ENCODE results near the gene KLK4.

The KLK4 gene, protein sequence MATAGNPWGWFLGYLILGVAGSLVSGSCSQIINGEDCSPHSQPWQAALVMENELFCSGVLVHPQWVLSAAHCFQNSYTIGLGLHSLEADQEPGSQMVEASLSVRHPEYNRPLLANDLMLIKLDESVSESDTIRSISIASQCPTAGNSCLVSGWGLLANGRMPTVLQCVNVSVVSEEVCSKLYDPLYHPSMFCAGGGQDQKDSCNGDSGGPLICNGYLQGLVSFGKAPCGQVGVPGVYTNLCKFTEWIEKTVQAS

DNA sequence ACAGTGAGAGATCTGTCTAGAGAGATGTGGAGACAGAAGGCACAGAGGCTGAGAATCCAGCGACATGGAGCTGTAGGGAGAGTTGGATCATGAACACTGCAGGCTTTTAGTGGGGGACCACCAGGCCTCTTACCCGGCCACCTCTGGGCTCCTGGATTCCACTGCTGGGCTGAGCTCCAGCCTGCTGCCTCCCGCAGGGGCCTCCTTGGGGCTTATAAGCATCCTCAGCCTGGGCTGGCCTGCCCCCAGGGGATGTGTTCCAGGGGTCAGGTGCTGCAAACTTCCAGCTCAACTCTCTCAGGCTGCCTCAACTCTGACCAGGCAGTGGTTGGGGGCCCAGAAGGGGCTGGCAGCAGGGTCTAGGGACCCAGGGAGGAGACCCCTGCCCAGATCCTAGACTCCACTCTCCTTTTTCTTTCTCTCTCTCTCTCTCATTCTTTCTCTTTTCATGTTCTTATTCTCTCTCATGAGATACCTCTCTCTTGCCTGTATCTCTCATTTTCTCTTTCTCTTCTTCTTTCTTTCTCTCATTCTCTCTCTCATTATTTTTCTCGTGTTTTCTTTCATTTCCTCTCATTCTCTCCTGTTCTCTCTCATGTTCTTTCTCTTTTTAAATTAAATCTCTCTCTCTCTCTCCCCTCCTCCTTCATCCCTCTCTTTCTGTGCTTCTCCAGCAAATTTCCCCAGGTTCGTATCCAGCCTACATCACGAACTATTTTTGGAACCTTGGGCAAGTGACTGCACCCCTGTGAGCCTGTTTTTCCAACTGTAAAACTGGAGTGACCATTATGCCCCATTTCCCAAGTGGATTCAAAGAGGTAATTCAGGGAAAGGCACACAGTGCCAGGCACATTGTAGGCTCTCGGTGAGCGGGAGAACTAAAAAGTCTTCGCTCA, at the start of gene KLK4:
Gene KLK4 (minus strand): TSS at position 190 of the 896 bp plus-strand sequence. CDS start 657 bp downstream, outside the sequence.
- DNase-seq = no peak

GRCh38 chr19:50959731-50960500, 48.7 kb upstream of the KLK4 start:
- no peak for DNase-seq

- no peak for DNase-seq
These were observed 46.4 kb upstream of the KLK4 start for GRCh38 chr19:50957587-50957986.

GRCh38 chr19:50952910-50953309, 41.7 kb upstream of the KLK4 start, which contains the start of gene KLK5:
Gene KLK5 (minus strand): TSS chr19:50953038. CDS start chr19:50952657, 381 bp downstream.
- no peak for DNase-seq

DNA sequence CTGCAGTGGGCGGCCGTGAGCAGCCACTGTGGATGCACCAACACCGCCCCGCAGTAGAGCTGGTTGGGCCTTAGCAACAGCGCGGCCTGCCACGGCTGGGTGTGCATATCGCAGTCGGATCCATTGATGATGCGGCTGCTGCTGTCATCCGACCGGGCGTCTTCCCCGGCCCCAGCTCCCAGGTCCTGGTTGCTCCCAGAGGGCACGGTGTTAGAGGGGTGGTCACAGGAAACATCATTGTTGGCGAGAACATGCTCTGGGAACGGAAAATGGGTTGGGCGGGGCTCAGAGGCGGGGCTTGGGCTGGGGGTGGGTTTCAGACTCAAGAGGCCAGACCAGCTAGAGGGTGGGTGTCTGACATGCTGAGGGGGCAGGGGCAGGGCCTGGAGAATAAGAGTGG, 38.7 kb upstream of the KLK4 start:
- DNase-seq = no peak

- no peak for DNase-seq
These were observed 35.9 kb upstream of the KLK4 start for GRCh38 chr19:50947123-50947522.

DNA sequence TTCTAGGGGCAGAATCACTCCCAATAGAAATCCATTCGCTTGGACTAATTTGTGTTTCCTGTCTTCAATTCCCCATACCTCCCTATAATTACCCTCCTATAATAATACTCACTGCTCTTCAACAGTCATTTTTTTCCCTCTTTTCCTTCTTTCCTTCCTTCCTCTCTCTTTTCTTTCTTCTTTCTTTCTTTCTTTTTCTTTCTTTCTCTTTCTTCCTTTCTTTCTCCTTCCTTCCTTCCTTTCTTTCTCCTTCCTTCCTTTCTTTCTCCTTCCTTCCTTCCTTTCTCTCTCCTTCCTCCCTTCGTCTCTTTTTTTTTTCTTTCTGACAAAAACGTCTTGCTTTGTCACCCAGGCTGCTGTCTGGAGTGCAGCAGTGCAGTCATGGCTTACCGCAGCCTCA, 33.6 kb upstream of the KLK4 start:
- DNase-seq = no peak

DNA sequence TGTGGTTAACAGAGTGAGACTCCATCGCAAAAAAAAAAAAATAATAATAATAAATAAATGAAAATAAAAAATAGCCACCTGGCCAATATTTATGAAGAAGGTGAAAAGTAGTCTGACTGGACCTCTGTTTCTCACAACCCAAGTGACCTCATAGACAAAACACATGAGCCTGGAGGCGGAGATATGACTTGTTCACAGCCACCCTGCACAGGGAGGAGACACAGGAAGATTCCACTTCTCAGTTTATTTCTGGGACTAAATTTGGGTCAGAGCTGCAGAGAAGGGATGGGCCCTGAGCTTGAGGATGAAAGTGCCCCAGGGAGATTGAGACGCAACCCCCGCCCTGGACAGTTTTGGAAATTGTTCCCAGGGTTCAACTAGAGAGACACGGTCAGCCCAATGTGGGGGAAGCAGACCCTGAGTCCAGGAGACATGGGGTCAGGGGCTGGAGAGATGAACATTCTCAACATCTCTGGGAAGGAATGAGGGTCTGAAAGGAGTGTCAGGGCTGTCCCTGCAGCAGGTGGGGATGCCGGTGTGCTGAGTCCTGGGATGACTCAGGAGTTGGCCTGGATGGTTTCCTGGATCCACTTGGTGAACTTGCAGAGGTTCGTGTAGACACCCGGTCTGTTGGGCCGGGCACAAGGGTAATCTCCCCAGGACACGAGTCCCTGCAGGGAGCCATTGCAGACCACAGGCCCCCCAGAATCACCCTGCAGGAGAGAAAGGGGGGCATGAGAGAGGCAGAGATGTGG, 32.1 kb upstream of the KLK4 start:
- no peak for DNase-seq

DNA sequence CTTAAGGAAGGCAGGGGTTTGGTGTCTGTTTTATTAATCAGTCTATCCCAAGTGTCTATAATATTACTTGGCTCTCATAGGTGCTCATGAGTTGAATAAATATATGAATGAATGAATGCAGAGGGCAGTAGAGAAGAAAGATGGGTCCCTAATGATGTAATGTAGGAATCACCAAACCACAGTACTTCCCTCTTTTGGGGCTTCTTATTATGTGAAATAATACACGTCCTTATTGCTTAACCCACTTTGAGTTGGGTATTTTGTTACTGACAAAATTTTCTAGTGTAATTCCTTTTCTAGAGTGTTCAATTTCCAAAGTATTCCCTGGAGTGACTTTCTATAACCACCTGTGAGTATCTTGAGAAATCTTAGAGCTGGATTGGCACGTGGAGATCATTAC, 28.4 kb upstream of the KLK4 start:
- no peak for DNase-seq

DNA sequence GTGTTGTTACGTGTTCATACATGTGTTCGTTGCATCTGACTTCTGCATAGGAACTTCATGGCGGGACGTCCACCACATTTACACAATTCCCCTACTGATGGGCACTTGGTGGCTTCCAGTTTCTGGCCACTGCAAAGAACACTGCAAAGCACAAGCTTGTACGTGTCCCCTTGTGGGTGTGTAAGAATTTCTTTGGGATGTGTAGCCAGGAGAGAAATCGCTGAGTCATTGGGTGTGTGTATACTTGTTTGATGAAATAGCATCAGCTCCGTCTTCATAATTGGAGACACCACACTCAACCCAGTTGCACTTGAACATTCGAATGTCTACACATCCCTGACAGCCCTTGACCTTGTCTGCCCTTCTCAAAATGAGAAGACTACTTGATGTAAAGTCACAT, 22.4 kb upstream of the KLK4 start:
- no peak for DNase-seq

DNA sequence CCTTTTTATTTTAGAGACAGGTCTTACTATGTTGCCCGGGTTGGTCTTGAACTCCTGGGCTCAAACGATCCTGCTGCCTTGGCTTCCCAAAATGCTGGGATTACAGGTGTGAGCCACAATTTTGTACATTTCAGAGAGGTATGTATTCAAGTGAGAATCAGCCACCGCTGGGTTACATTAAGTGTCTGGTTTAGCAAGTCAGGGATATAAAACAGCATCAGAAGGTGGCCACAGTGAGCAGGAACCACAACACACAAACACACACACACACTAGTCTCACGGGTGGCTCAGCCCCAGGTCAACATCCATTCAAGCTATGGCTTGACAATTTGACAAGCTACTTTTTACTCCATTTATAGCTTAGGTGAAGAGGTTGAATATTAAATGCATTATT, 21.5 kb upstream of the KLK4 start:
- DNase-seq = no peak

GRCh38 chr19:50932018-50932689, 21.0 kb upstream of the KLK4 start:
- no peak for DNase-seq

DNA sequence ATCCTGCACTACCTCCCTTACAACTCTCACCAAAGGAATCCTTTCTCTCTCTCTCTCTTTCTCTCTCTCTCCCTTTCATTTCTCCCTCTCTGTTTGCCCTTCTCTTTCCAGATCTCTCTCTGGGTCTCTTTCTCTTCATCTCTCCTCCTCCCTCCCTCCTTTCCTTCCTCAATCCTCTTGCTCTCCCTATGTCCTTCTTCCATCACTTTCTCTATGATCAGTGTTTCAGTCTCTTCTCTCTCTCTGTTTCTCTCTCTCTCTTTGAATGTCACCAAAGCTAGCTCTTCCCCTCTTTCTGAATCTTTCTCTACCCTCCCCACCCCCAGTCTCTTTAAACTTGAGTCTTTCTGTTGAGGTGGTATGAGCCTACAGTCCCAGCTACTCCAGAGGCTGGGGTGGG, 19.8 kb upstream of the KLK4 start:
- no peak for DNase-seq

DNA sequence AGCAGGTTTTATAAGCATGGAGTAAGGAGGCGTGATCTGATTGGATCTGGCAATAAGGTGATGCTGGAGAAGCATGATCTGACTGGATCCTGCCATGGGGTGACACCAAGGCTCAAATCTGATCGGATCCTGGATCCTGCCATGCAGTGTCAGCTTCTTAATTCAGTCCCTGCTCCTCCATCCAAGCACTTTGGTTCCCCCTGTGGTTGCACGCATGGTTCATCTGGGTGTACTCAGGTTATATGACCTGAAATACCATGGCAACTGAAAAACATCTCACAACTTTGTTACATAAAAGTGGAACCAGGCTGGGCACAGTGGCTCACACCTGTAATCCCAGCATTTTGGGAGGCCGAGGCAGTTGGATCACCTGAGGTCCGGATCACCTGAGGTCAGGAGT, 17.6 kb upstream of the KLK4 start:
- peak; percentile 71 for DNase-seq

DNA sequence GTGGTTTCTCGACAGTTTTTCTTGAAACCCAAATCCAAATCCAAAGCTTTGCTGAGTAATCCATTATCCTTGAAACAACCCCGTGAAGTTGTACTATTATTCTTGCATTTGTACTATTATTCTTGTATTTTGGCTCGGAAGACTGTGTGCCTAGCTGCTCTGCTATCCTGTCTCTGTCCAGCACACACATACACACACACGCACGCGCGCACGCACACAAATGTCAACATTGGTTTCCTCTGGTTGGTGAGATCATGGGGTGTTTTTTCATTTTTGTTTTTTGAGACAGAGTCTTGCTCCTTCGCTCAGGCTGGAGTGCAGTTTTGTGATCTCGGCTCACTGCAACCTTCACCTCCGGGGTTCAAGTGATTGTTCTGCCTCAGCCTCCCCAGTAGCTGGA, 14.9 kb upstream of the KLK4 start:
- no peak for DNase-seq

GRCh38 chr19:50925734-50926133, 14.5 kb upstream of the KLK4 start:
- no peak for DNase-seq

- DNase-seq = no peak
These were observed 13.4 kb upstream of the KLK4 start for GRCh38 chr19:50924586-50924985.

DNA sequence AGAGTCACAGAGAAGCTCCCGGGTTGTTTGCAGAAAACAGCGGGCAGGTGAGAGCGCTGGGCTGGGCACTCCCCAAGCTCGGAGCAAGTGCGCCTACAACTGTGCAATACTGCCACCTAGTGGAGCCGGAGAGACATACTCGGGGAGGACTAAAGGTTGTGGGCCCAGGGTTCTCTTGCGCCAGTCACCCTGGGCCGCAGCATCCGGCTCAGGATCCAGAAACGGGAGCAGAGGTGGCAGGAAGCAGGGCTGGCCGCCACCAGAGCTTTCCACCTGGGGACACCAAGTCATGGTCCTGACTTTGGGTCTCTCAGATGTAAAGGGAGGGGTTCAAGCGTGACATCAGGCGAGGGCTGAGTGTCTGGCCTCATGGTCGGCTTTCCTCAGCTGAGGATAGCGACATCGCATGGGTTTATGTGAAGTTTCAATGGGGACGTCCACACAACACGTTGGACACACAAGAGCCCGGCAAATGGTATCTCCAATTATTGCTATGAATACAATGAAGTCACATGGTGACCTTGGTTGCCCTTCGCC, 11.2 kb upstream of the KLK4 start:
- DNase-seq = peak; percentile 40

GRCh38 chr19:50921426-50922316, 10.5 kb upstream of the KLK4 start:
- DNase-seq = peak; percentile 23

DNA sequence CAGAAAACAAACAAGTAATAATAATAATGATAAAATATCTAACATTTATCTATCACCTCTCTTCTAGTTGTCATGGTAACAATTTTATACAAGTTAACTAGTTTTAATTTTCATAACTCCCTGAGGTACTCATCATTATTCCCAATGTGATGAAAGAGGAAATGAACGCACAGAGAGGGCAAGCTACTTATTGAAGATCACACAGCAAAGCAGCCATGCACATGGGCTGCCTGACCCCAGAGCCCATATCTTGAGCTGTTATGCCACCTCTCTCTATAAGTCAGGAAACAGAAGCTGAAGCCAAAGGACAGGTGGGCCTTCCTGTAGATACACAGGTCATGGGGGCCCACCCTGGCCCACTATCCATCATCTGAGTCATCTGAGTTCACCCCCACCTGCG, 4.9 kb upstream of the KLK4 start:
- no peak for DNase-seq

All from DMS79 (cell line).